PC-9 (cell line): Measurements from ENCODE around the gene EIF4G3. TPM values are rescaled to one million over a fixed set of nuclear protein-coding genes. Genes with fewer than 3 reads are reported as not detected.

Experiments
- BruUV-seq: library from RNA; stranded (reverse); fragments of 400-500 nt; replicated peaks from 2 replicates; lab custom pipeline; 2021; lab: Mats Ljungman, UMichigan
- CTCF ChIA-PET: fragments of 300-600 bp; sonication (Branson Sonifier 250); formaldehyde crosslinking; loops from one replicate; lab custom pipeline; 2022; ENCODE audit warnings: antibody characterized with exemption; lab: Charles Lee
- POLR2A ChIA-PET: fragments of 300-600 bp; sonication (Branson Sonifier 250); formaldehyde crosslinking; loops from one replicate; lab custom pipeline; 2022; ENCODE audit warnings: antibody characterized with exemption; ENCODE audit not compliant: unreplicated experiment; lab: Charles Lee
- DNase-seq, 2 experiments: peaks; one replicate each; pipeline versions ENCODE4 v3.0.0 to v3.0.0-alpha.2; 2015 to 2022; ENCODE audit warnings: mixed read lengths in 1 of 2
- H2AFZ ChIP-seq: fragments of 200-600 bp; sonication (generic); 2 replicates; pipeline ENCODE4 v1.8.1; 2017; ENCODE audit warnings: antibody characterized with exemption
- H3F3A ChIP-seq: fragments of 200-600 bp; sonication (generic); 2 replicates; pipeline ENCODE4 v1.8.1; 2017; ENCODE audit warnings: antibody characterized with exemption, mild to moderate bottlenecking, low read depth; ENCODE audit not compliant: insufficient read depth
- H3K27ac ChIP-seq: fragments of 200-600 bp; sonication (generic); 2 replicates; pipeline ENCODE4 v1.6.1; 2016; ENCODE audit warnings: mixed run types
- H3K27me3 ChIP-seq: fragments of 200-600 bp; sonication (generic); 2 replicates; pipeline ENCODE4 v1.6.1; 2016; ENCODE audit warnings: low read depth, mixed run types; ENCODE audit not compliant: insufficient read depth
- H3K36me3 ChIP-seq: fragments of 200-600 bp; sonication (generic); 2 replicates; pipeline ENCODE4 v1.6.1; 2016; ENCODE audit warnings: low read depth, mixed run types
- H3K4me1 ChIP-seq: fragments of 200-600 bp; sonication (generic); replicated peaks from 2 replicates; pipeline ENCODE4 v1.6.1; 2016; ENCODE audit warnings: mixed run types; ENCODE audit not compliant: insufficient read depth
- H3K4me2 ChIP-seq: fragments of 200-600 bp; sonication (generic); 2 replicates; pipeline ENCODE4 v1.6.1; 2017; ENCODE audit warnings: mixed run types
- H3K4me3 ChIP-seq: fragments of 200-600 bp; sonication (generic); 2 replicates; pipeline ENCODE4 v1.6.1; 2016; ENCODE audit warnings: mixed run types
- H3K79me2 ChIP-seq: fragments of 200-600 bp; sonication (generic); 2 replicates; pipeline ENCODE4 v1.6.1; 2017; ENCODE audit warnings: low read depth, mixed run types
- H3K9me2 ChIP-seq: fragments of 200-600 bp; sonication (generic); 2 replicates; pipeline ENCODE4 v1.8.1; 2017; ENCODE audit warnings: mild to moderate bottlenecking; ENCODE audit not compliant: insufficient read depth
- H3K9me3 ChIP-seq: fragments of 200-600 bp; sonication (generic); 2 replicates; pipeline ENCODE4 v1.8.1; 2016; ENCODE audit warnings: low read depth; ENCODE audit not compliant: insufficient read depth
- H4K20me1 ChIP-seq: fragments of 200-600 bp; sonication (generic); 2 replicates; pipeline ENCODE4 v1.8.1; 2017; ENCODE audit not compliant: insufficient read depth
- CTCF ChIP-seq: fragments of 200-600 bp; sonication (generic); conservative IDR thresholded peaks from 2 replicates; pipeline ENCODE4 v1.6.1; 2017; ENCODE audit warnings: mixed run types, antibody characterized with exemption, mild to moderate bottlenecking, moderate library complexity
- EZH2 ChIP-seq: fragments of 200-600 bp; sonication (generic); IDR thresholded peaks from 2 replicates; pipeline ENCODE4 v1.8.0; 2017; ENCODE audit warnings: antibody characterized with exemption, low read depth
- intact Hi-C: fragments of 100-400 bp; cut with micrococcal nuclease; formaldehyde crosslinking; loops from one replicate; pipeline ENCODE4 v1.10.0; 2022; ENCODE audit not compliant: unreplicated experiment
- total RNA-seq: library from RNA; stranded (reverse); gene quantifications from 2 replicates; pipeline ENCODE4 v1.2.3, GENCODE V29; 2021

The EIF4G3 gene
- total RNA-seq, 1 experiment from 2014 or later = 63.2 TPM

- Histone ChIP-seq H3F3A (peaks cover 4% of the 10 kb centered on the region; the same call in 1 of the 2 replicates), H3K79me2 (peaks cover 43% of the 10 kb centered on the region), H3K27me3 (no peaks in the 10 kb centered on the region), H3K36me3 (no peaks in the 10 kb centered on the region), H3K4me2 (no peak overlapping the region), H3K27ac (no peak overlapping the region), H2AFZ (no peak overlapping the region), H3K4me3 (no peak overlapping the region), H3K4me1 (no peaks in the 10 kb centered on the region), H3K9me3 (no peaks in the 10 kb centered on the region), H3K9me2 (no peaks in the 10 kb centered on the region), H4K20me1 (peaks cover 22% of the 10 kb centered on the region)
- intact Hi-C loops = no loop called here
- TF ChIP-seq EZH2 (no peak), CTCF (no peak)
- no TSS peak for BruUV-seq
- ChIA-PET CTCF (no interaction called here), POLR2A (no interaction called here)
- no peak for DNase-seq
These were observed 135.2 kb downstream of the EIF4G3 start for GRCh38 chr1:21041541-21041940.

- H3K36me3 ChIP-seq = no peaks in the 10 kb centered on the region
- POLR2A ChIA-PET = no interaction called here
- peaks cover 40% of the 10 kb centered on the region for H3K79me2 ChIP-seq
- no peaks in the 10 kb centered on the region for H3K9me3 ChIP-seq
- TF ChIP-seq CTCF (no peak), EZH2 (no peak)
- intact Hi-C loops = no loop called here
- BruUV-seq = no TSS peak
- no peak overlapping the region for H2AFZ ChIP-seq
- H3K27ac ChIP-seq = no peak overlapping the region
- no peaks in the 10 kb centered on the region for H3K9me2 ChIP-seq
- no peak for DNase-seq
- no peaks in the 10 kb centered on the region for H3K4me1 ChIP-seq
- H3K4me3 ChIP-seq = no peak overlapping the region
- CTCF ChIA-PET = no interaction called here
- H3K27me3 ChIP-seq = no peaks in the 10 kb centered on the region
- H3F3A ChIP-seq = 0 out of 2 replicates have a peak, but pooled peaks cover 3% of the 10 kb centered on the region
- peaks cover 16% of the 10 kb centered on the region for H4K20me1 ChIP-seq
- no peak overlapping the region for H3K4me2 ChIP-seq
These were observed 139.6 kb downstream of the EIF4G3 start for GRCh38 chr1:21037091-21037490.

- peaks cover 16% of the 10 kb centered on the region for H4K20me1 ChIP-seq
- no peaks in the 10 kb centered on the region for H3K36me3 ChIP-seq
- no peak overlapping the region for H3K4me2 ChIP-seq
- no peak overlapping the region for H2AFZ ChIP-seq
- ChIA-PET POLR2A (no interaction called here), CTCF (no interaction called here)
- H3K4me3 ChIP-seq = no peak overlapping the region
- peaks cover 46% of the 10 kb centered on the region for H3K79me2 ChIP-seq
- no peaks in the 10 kb centered on the region for H3K4me1 ChIP-seq
- intact Hi-C loops = no loop called here
- no peak overlapping the region for H3K27ac ChIP-seq
- BruUV-seq = no TSS peak
- 0 out of 2 replicates have a peak, but pooled peaks cover 3% of the 10 kb centered on the region for H3F3A ChIP-seq
- no peak for DNase-seq
- H3K9me2 ChIP-seq = no peaks in the 10 kb centered on the region
- no peak for TF ChIP-seq EZH2
- no peak for TF ChIP-seq CTCF
- H3K9me3 ChIP-seq = no peaks in the 10 kb centered on the region
- H3K27me3 ChIP-seq = no peaks in the 10 kb centered on the region
These were observed 140.9 kb downstream of the EIF4G3 start for GRCh38 chr1:21035794-21036193.
